ENCODE results near the gene MTHFR.
"Not testable (repeated sequence)": the region's sequence is repeated elsewhere in the genome, so short reads cannot be mapped to it uniquely, and the experiment has no call there.

MTHFR gene

GRCh38 chr1:11831945-11832725, 26.4 kb upstream of the MTHFR start:
- DNase-seq, result no peak

GRCh38 chr1:11828511-11828910, 22.7 kb upstream of the MTHFR start:
- DNase-seq, result no peak

- DNase-seq, result no peak
These were observed 21.2 kb upstream of the MTHFR start for GRCh38 chr1:11826946-11827345.

DNA sequence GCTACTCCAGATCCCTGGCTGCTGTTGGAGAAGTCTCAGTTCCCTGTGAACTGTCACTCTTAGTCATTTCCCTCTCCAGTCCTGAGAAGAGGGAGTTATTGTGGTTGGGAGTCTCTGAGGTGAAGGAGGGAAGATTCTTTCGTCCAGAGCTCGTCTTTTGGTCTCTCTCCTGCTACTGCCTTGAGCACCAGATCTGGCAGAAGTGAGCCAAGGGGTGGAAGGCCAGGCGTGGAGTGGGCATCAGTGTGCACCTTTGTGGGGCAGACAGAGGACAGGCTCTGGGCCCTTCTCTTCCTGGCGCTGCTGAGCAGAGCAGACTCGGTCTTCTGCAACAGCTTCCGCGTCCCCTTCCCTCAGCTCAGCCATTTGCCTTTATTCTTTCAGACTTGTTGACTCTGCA, 19.4 kb upstream of the MTHFR start:
- DNase-seq, result no peak

GRCh38 chr1:11823366-11824137, 17.8 kb upstream of the MTHFR start:
- DNase-seq, result no peak

DNA sequence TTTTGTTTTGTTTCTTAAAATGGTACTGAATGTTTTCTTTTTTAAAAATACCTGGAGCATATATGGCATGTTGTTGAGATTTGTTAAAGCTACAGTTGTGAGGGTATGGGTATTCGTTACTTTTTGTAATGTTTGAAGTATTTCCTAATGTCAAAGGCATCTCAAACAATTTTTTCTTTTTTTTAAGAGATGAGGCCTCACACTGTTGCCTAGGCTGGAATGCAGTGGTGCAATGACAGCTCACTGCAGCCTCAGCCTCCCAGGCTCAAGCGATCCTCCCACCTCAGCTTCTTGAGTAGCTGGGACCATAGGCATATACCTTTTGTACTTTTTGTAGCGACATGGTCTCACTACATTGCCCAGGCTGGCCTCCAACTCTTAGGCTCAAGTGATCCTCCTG, 16.3 kb upstream of the MTHFR start:
- DNase-seq, result no peak

GRCh38 chr1:11817192-11817591, 11.4 kb upstream of the MTHFR start:
- no peak for DNase-seq

DNA sequence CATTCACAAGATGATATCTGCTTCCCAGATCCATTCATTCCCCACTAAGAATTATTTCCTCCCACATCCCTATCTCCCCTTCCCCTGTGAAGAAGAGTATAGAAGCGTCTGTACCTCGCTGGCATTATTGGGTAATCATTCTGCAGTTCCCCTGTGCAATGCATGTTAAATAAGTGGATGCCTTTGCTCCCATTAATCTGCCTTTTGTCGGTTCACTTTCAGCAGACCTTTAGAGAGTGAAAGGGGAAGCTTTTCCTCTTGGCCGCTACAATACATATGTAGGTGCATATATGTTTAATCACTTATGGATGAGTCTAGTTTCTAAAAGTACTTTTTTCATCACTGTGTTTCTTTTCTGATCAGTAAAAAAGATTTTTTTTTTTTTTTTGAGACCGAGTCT, 7.3 kb upstream of the MTHFR start:
- DNase-seq, result no peak

DNA sequence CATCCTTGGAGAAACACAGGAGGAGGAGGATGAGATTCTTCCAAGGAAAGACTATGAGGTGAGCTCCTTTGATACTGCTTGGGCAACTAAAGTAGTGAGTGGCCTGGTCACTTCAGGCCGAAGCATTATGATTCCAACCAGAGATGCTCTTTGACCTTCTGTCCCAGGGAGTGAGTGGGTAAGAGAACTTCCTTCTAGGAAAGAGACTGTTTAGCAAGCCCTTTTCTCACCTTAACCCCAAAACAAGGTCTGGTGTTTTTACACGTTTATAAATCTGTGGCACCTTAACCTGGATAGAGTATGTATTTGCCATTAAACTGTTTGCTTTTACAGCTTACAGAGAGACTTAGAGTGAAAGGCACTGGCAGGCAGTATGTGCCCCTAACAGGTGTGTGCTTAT, 1.4 kb upstream of the MTHFR start:
- DNase-seq, result no peak

GRCh38 chr1:11806307-11806936, 658 bp upstream of the MTHFR start:
- no peak for DNase-seq

- peak; percentile 37 for DNase-seq
These were observed 920 bp downstream of the MTHFR start for GRCh38 chr1:11804666-11805421.

DNA sequence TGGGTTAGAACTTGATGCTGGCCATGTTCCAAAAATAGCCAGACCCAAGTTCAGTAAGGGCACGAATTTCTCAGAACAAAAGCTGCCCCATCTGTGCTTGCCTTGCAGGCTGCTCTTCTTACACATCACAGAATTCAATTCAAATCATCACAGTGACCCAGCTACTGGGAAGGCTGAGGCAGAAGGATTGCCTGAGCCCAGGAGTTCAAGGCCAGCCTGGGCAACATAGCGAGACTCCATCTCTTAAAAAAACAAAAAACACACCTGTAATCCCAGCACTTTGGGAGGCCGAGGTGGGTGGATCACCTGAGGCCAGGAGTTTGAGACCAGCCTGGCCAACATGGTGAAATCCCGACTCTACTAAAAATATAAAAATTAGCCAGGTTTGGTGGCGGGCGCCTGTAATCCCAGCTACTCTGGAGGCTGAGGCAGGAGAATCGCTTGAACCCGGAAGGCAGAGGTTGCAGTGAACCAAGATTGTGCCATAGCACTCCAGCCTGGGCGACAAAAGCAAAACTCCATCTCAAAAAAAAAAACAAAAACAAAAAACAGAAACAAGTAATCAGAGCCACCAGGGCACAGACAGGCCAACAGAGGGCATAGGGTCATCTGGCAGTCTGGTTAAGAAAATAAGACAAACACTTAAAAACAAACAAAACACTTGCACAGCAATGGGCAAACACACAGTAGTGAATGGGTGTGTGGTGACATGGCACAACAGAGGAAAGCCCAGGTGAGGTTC, 1.7 kb downstream of the MTHFR start:
- DNase-seq, result not testable (repeated sequence)

DNA sequence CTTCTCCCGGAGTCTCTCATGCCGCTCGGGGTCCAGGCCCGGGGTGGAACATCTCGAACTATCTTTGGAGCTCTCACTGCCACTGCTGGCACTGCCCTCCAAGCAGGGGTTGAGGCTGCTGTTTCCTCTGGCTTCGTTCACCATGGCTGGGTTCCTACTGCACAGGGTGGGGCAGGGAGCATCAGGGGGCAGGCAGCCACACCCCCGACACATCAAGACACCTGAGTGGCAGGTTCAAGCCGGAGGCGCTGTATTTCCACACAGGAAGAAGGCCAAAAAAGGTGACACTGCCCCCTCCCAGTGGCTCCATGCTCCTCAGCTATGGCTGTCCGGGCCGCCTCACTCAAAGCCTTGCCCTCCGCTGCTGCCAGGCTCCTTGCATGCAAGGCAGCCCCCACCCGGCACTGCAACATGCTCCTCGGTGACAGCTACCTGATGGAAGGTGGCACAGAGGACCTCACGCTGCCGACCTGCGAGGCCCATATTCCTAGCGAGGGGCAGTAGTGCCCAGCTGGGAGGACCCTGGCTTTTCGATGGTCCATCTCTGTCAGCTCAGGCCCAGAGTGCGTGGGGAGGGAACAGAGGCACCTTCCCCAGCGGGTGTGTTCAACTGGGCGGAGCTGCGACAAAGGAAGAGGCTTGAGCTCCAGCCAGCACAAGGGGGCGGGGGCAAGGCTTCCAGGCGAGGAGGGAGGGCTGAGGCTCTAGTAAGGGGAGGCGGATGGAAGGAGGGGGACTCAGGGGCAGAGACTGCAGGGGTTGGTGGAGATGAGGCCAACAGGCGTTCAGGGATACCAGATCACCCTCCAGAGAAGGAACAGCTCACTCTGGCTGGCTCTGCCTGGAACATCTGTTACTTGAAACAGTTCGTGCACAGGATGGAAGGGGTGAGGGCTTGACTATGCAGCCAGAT, 2.5 kb downstream of the MTHFR start:
- peak; percentile 96 for DNase-seq

GRCh38 chr1:11802616-11802972, 3.2 kb downstream of the MTHFR start:
- no peak for DNase-seq

DNA sequence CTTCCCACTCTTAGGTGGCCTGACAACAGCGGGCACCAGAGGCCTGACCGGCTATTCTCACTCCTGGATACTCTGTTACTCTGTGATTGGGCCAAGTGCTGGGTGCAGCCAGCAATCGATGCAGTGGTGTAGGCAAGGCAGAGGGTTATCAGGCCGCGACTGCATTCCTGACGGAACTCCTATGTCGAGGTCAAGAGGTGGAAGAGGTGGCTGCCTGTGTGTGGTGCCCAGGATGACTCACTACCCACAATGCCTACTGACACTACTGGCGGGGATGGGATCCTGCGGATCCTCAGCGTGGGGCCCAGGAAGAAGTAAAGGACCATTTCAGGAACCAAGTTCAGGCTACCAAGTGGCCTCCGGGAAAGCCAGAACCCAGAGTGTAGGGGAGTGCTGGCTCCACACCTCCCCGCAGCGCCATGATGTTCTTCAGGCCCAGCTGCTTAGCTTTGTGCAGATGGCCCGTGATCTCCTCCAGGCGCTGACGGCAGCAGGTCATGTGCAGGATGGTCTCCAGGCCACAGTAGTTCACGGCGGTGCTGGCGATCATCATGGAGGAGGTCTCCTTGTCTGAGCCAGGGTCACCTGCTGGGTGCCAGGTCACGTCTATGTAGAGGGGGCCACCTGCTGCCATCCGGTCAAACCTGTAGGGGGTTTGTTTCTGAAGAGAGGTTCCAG, 4.9 kb downstream of the MTHFR start:
- no peak for DNase-seq

GRCh38 chr1:11800391-11800755, 5.4 kb downstream of the MTHFR start:
- no peak for DNase-seq

- DNase-seq, result no peak
These were observed 5.9 kb downstream of the MTHFR start for GRCh38 chr1:11799896-11800295.

GRCh38 chr1:11799099-11799498, 6.7 kb downstream of the MTHFR start:
- DNase-seq, result no peak

DNA sequence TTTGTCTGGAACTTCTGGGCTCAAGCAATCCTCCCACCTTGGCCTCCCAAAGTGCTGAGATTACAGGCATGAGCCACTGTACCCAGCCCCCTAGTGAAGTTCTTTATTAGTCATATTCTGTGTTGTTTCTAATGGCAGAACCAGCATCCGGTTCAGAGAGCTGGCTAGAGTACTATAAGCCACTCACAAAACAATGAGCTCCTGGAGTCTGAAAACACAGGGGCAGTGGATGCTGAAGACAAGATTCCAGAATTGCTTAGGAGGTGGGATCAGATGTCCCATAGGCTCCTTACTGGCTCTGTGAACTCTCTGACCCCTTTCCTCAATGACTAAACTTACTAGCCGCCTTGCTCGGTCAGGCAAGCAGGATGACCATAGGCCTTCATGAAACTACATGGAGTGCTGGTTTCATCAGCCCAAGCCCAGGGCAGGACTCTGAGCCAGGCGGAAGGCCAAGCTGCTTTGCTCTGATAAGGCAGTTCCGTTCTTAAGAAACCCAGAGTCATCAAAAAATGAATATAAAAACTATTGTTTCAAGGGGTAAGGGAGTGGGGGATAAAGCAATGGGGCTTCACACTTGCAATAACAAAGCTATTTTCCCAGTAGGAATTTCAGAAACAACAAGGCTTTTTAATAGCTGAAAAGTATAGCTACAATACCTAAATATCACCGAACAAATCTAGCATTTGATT, 8.1 kb downstream of the MTHFR start:
- no peak for DNase-seq
